ENCODE data around the gene TSHR. TPM values are rescaled to one million over a fixed set of nuclear protein-coding genes. Genes with fewer than 3 reads are reported as not detected.

The TSHR gene
- total RNA-seq, 2 donors from 2014 or later = 0.58 TPM; not detected in 1

DNA sequence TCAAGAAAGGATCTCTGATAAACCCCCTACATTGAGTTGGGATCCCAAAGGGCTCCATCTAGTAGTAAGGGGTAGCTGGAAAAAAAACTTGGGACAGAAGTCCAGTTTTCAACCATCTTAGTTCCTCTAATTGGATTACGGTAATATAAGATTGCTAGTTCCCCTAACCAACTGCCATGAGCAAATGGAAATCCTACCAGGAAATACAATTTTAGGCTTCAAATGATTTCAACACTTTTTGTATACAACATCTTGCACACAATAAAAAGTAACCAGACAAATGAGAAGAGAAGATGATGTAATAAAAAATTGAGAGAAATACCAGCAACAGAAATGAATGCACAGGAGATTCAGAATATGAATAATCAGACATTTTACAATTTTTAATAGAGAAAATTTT lies 73.0 kb downstream of the TSHR start:
- Mint-ChIP-seq H3K9me3 (no peaks in the 10 kb centered on the region), H3K4me1 (no peaks in the 10 kb centered on the region), H3K4me3 (no peak overlapping the region), H3K36me3 (ENCODE audit: low read depth) (no peaks in the 10 kb centered on the region), H3K27me3 (ENCODE audit: insufficient read depth) (no peaks in the 10 kb centered on the region), H3K27ac (no peak overlapping the region)
- Histone ChIP-seq H3K4me3 (ENCODE audit: low read length) (no peak overlapping the region), H3K9ac (ENCODE audit: extremely low read depth, low read length, poor library complexity, severe bottlenecking) (no peak overlapping the region), H3K9me3 (ENCODE audit: control insufficient read depth, low read length) (no peaks in the 10 kb centered on the region), H3K27ac (ENCODE audit: low read depth, low read length) (no peak overlapping the region), H3K4me1 (ENCODE audit: control insufficient read depth, insufficient read depth, low read length) (no peaks in the 10 kb centered on the region), H3K27me3 (ENCODE audit: control insufficient read depth, insufficient read depth, low read length, poor library complexity, severe bottlenecking) (no peaks in the 10 kb centered on the region), H3K36me3 (ENCODE audit: control insufficient read depth, insufficient read depth, low read length) (no peaks in the 10 kb centered on the region)
- TF ChIP-seq, protein P1, sequence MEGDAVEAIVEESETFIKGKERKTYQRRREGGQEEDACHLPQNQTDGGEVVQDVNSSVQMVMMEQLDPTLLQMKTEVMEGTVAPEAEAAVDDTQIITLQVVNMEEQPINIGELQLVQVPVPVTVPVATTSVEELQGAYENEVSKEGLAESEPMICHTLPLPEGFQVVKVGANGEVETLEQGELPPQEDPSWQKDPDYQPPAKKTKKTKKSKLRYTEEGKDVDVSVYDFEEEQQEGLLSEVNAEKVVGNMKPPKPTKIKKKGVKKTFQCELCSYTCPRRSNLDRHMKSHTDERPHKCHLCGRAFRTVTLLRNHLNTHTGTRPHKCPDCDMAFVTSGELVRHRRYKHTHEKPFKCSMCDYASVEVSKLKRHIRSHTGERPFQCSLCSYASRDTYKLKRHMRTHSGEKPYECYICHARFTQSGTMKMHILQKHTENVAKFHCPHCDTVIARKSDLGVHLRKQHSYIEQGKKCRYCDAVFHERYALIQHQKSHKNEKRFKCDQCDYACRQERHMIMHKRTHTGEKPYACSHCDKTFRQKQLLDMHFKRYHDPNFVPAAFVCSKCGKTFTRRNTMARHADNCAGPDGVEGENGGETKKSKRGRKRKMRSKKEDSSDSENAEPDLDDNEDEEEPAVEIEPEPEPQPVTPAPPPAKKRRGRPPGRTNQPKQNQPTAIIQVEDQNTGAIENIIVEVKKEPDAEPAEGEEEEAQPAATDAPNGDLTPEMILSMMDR (conservative IDR thresholded peaks at IDR 0.05) = no peak
- DNase-seq = no peak
- WGBS, 2 experiments (ENCODE audit: insufficient coverage in 1 of 2, insufficient read length in 1 of 2) = 92 to 100% methylated on average over 1 of the region's 1 CpG

DNA sequence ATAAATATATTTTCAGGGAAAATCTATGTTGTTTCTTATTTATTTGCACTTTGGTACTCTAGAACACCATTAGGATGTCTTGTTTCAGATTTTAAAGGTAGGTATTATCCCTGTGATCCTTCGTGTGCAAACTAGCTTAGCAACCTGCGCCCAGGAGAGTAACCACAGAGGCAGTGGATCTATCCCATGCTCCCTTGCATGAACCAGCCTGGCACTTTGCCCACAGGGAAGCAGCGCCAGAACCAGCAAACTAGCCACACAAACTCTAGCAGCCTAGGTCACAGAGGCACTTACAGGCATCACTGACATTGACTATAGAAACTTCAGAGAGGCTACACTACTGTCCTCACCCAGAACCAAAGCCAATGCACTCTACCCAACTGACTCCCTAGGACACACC lies 76.1 kb downstream of the TSHR start:
- Mint-ChIP-seq H3K4me1 (no peaks in the 10 kb centered on the region), H3K27me3 (ENCODE audit: insufficient read depth) (no peaks in the 10 kb centered on the region), H3K9me3 (peaks cover 6% of the 10 kb centered on the region), H3K27ac (no peak overlapping the region), H3K4me3 (no peak overlapping the region), H3K36me3 (ENCODE audit: low read depth) (no peaks in the 10 kb centered on the region)
- no peak for DNase-seq
- TF ChIP-seq, protein P1 (conservative IDR thresholded peaks at IDR 0.05) = no peak
- Histone ChIP-seq H3K9me3 (ENCODE audit: control insufficient read depth, low read length) (peaks cover 7% of the 10 kb centered on the region), H3K4me3 (ENCODE audit: low read length) (no peak overlapping the region), H3K4me1 (ENCODE audit: control insufficient read depth, insufficient read depth, low read length) (no peaks in the 10 kb centered on the region), H3K9ac (ENCODE audit: extremely low read depth, low read length, poor library complexity, severe bottlenecking) (no peak overlapping the region), H3K27me3 (ENCODE audit: control insufficient read depth, insufficient read depth, low read length, poor library complexity, severe bottlenecking) (no peaks in the 10 kb centered on the region), H3K27ac (ENCODE audit: low read depth, low read length) (no peak overlapping the region), H3K36me3 (ENCODE audit: control insufficient read depth, insufficient read depth, low read length) (no peaks in the 10 kb centered on the region)
- WGBS, 2 experiments (ENCODE audit: insufficient coverage in 1 of 2, insufficient read length in 1 of 2) = 72 to 82% methylated on average over 3 of the region's 3 CpGs

DNA sequence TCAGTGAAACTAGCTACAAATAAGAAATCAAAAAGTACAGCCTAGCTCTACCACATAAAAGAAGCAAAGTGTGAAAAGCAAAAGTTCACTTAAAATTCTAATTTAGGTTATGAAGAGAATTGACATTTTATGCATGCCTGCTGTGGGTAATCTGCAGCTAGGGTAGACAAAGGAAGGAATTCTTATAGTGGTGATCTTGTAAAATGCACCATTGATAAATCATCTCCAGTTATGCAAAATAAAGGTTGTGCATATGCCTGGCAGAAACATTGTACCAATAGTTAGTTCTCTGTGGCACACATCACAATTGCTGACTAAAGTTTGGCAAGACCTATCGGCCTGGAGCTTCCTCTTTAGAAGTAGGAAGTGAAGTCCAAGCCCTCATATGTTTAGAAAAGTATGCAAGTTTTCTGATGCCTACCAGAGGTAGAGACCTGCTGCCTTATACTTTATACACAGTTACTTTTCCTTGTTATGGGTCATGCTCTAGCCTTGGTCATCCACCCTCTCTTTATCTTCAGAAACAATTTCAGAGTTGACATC lies 78.3 kb downstream of the TSHR start:
- H3K27me3 ChIP-seq (ENCODE audit: control insufficient read depth, insufficient read depth, low read length, poor library complexity, severe bottlenecking) = no peaks in the 10 kb centered on the region
- no peaks in the 10 kb centered on the region for H3K36me3 ChIP-seq (ENCODE audit: control insufficient read depth, insufficient read depth, low read length)
- H3K27ac ChIP-seq (ENCODE audit: low read depth, low read length) = no peak overlapping the region
- 79 to 91% methylated on average over 1 of the region's 1 CpG for WGBS, 2 experiments (ENCODE audit: insufficient coverage in 1 of 2, insufficient read length in 1 of 2)
- H3K4me3 Mint-ChIP-seq = no peak overlapping the region
- H3K27me3 Mint-ChIP-seq (ENCODE audit: insufficient read depth) = no peaks in the 10 kb centered on the region
- H3K9ac ChIP-seq (ENCODE audit: extremely low read depth, low read length, poor library complexity, severe bottlenecking) = no peak overlapping the region
- H3K36me3 Mint-ChIP-seq (ENCODE audit: low read depth) = no peaks in the 10 kb centered on the region
- H3K9me3 ChIP-seq (ENCODE audit: control insufficient read depth, low read length) = peaks cover 8% of the 10 kb centered on the region
- H3K27ac Mint-ChIP-seq = no peak overlapping the region
- no peaks in the 10 kb centered on the region for H3K4me1 Mint-ChIP-seq
- TF ChIP-seq, protein P1 (conservative IDR thresholded peaks at IDR 0.05) = no peak
- no peaks in the 10 kb centered on the region for H3K4me1 ChIP-seq (ENCODE audit: control insufficient read depth, insufficient read depth, low read length)
- DNase-seq = no peak
- peaks cover 10% of the 10 kb centered on the region for H3K9me3 Mint-ChIP-seq
- no peak overlapping the region for H3K4me3 ChIP-seq (ENCODE audit: low read length)

Data from endodermal cell (in vitro differentiated cells).